GM10248 (cell line): ENCODE data around the gene SNX15.
A peak's percentile ranks its signal among the peaks of the same experiment; 100 is the strongest.
"Not testable (repeated sequence)": the region's sequence is repeated elsewhere in the genome, so short reads cannot be mapped to it uniquely, and the experiment has no call there.

Source experiments
- CTCF ChIA-PET: fragments of 300-600 bp; sonication (Branson Sonifier 250); formaldehyde crosslinking; extraction: SDS; loops from one replicate; lab custom pipeline; 2021; ENCODE audit warnings: antibody characterized with exemption; lab: Yijun Ruan, JAX
- POLR2A ChIA-PET: fragments of 350-650 bp; sonication (Branson Sonifier 250); formaldehyde crosslinking; extraction: SDS; loops from one replicate; lab custom pipeline; 2020; ENCODE audit warnings: antibody characterized with exemption; lab: Yijun Ruan, JAX
- DNase-seq: peaks from one replicate; pipeline ENCODE4 v3.0.0; 2012; ENCODE audit errors: extremely low spot score
- CTCF ChIP-seq: IDR thresholded peaks from 2 replicates; pipeline ENCODE4 v1.5.1; 2012; ENCODE audit warnings: mild to moderate bottlenecking, low read depth; ENCODE audit errors: extremely low read depth, missing control alignments, control extremely low read depth

Gene SNX15

GRCh38 chr11:65027213-65028067, at the start of gene SNX15:
Gene SNX15, plus strand, starts transcription at chr11:65027439. Its CDS starts 99 bp downstream, at chr11:65027538.
- TF ChIP-seq CTCF = peak; percentile 32
- peak; percentile 92 for DNase-seq
- ChIA-PET POLR2A (no interaction called here), CTCF (interaction anchor here (0.6 to 6.9 kb wide), 13 partner anchors 10 to 302 kb away, joined by 3 to 75 read pairs (median 4); partner anchors contain the start of genes ARL2 and TM7SF2)

- DNase-seq, POLR2A ChIA-PET: not testable (repeated sequence)
- CTCF ChIA-PET = interaction anchor here (1.3 kb wide), 1 partner anchor 13 kb away, joined by 3 read pairs; the partner anchor contains the start of gene BATF2
Observed at GRCh38 chr11:64983339-64983738, 43.9 kb upstream of the SNX15 start.

- ChIA-PET POLR2A (no interaction called here), CTCF (interaction anchor here (2.1 to 5.2 kb wide), 2 partner anchors 8 to 25 kb away, joined by 7 to 21 read pairs; partner anchors contain the start of genes ARL2 and BATF2)
- no peak for TF ChIP-seq CTCF
- no peak for DNase-seq
Observed at GRCh38 chr11:64987998-64988854, 39.0 kb upstream of the SNX15 start.

- POLR2A ChIA-PET = no interaction called here
- CTCF ChIA-PET = interaction anchor here (5.2 kb wide), 1 partner anchor 24 kb away, joined by 21 read pairs; the partner anchor contains the start of gene ARL2
- no peak for TF ChIP-seq CTCF
- no peak for DNase-seq
Observed at GRCh38 chr11:64989416-64989815, 37.8 kb upstream of the SNX15 start.

GRCh38 chr11:64990222-64990923, 36.9 kb upstream of the SNX15 start:
- CTCF ChIA-PET = interaction anchor here (5.2 kb wide), 1 partner anchor 23 kb away, joined by 21 read pairs; the partner anchor contains the start of gene ARL2

GRCh38 chr11:64994318-64994717, 32.9 kb upstream of the SNX15 start:
- POLR2A ChIA-PET = no interaction called here
- CTCF ChIA-PET = interaction anchor here (1.4 to 6.2 kb wide), 2 partner anchors 19 to 20 kb away, joined by 5 to 34 read pairs; partner anchors contain the start of gene ARL2
- DNase-seq = no peak
- no peak for TF ChIP-seq CTCF

More at GRCh38 chr11:64990222-64990923, 36.9 kb upstream of the SNX15 start:
- DNase-seq = no peak
- no peak for TF ChIP-seq CTCF
- POLR2A ChIA-PET = no interaction called here
